Measurements from ENCODE around the gene IQSEC1. TPM values are rescaled to one million over a fixed set of nuclear protein-coding genes. Genes with fewer than 3 reads are reported as not detected.
A peak's percentile ranks its signal among the peaks of the same experiment; 100 is the strongest.

The IQSEC1 gene
- total RNA-seq, 2 experiments from 2014 or later = 38.6 to 39.3 TPM

GRCh38 chr3:13047296-13048165 is 25.7 kb downstream of the IQSEC1 start:
- Mint-ChIP-seq H3K27me3 (ENCODE audit: low read depth) (no peaks in the 10 kb centered on the region), H3K4me3 (no peak overlapping the region), H3K4me1 (ENCODE audit: low read depth) (peaks cover 12% of the 10 kb centered on the region), H3K27ac (no peak overlapping the region), H3K9me3 (no peaks in the 10 kb centered on the region), H3K36me3 (ENCODE audit: low read depth) (no peaks in the 10 kb centered on the region)
- intact Hi-C loops (cut with micrococcal nuclease) = no loop called here
- CTCF ChIA-PET = interaction anchor here (0.6 to 1.2 kb wide), 4 partner anchors 17 to 59 kb away, joined by 3 to 5 read pairs (median 4); no protein-coding TSS in a partner anchor
- no peak for DNase-seq

GRCh38 chr3:13046569-13047274 is 26.5 kb downstream of the IQSEC1 start:
- CTCF ChIA-PET = interaction anchor here (0.6 to 1.2 kb wide), 5 partner anchors 33 to 73 kb away, joined by 3 to 5 read pairs (median 4); no protein-coding TSS in a partner anchor
- H3K27ac Mint-ChIP-seq = no peak overlapping the region
- DNase-seq = no peak
- H3K27me3 Mint-ChIP-seq (ENCODE audit: low read depth) = no peaks in the 10 kb centered on the region
- H3K4me3 Mint-ChIP-seq = no peak overlapping the region
- peaks cover 12% of the 10 kb centered on the region for H3K4me1 Mint-ChIP-seq (ENCODE audit: low read depth)
- intact Hi-C loops (cut with micrococcal nuclease) = no loop called here
- H3K9me3 Mint-ChIP-seq = no peaks in the 10 kb centered on the region
- H3K36me3 Mint-ChIP-seq (ENCODE audit: low read depth) = no peaks in the 10 kb centered on the region

GRCh38 chr3:13045904-13046568 is 27.2 kb downstream of the IQSEC1 start:
- Mint-ChIP-seq H3K36me3 (ENCODE audit: low read depth) (no peaks in the 10 kb centered on the region), H3K27me3 (ENCODE audit: low read depth) (no peaks in the 10 kb centered on the region), H3K4me1 (ENCODE audit: low read depth) (peaks cover 12% of the 10 kb centered on the region), H3K4me3 (no peak overlapping the region), H3K9me3 (no peaks in the 10 kb centered on the region), H3K27ac (no peak overlapping the region)
- CTCF ChIA-PET = interaction anchor here (0.6 to 1.2 kb wide), 3 partner anchors 32 to 73 kb away, joined by 3 to 5 read pairs (median 4); no protein-coding TSS in a partner anchor
- DNase-seq = peak; percentile 35
- intact Hi-C loops (cut with micrococcal nuclease) = no loop called here

DNA sequence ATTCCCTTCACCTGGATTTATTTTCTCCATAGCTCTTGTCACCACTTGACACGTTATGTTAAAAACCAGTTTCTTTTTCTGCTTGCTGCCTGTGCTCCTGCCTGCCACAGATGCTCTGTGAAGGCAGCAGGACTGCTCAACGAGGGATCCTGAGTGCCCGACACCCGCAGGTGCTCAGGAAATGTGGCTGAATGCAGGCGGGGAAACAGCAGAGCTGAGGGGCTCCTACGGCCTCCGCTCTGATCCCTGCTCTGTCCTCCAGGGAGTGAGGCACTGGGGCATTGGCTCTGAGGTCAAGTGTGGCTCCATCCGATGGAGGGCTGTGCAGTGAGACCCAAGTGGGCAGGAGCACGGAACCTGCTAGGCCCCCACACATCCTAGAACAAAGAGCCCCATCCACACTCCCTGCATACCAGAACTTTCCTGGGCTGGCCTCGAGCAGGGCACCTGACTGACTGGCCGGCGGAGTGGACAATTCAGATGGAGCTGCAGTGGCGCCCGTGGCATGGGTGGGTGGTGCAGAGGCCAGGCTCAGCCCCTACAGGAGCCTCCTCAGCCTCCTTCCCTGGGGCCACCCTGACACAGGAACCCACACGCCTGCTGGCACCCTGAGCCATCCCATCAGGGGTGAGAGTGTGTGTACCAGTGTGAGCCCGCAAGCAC is 27.9 kb downstream of the IQSEC1 start:
- no peaks in the 10 kb centered on the region for H3K36me3 Mint-ChIP-seq (ENCODE audit: low read depth)
- no peaks in the 10 kb centered on the region for H3K9me3 Mint-ChIP-seq
- intact Hi-C loops (cut with micrococcal nuclease) = no loop called here
- no peaks in the 10 kb centered on the region for H3K27me3 Mint-ChIP-seq (ENCODE audit: low read depth)
- H3K4me3 Mint-ChIP-seq = no peak overlapping the region
- no peak overlapping the region for H3K27ac Mint-ChIP-seq
- peaks cover 17% of the 10 kb centered on the region for H3K4me1 Mint-ChIP-seq (ENCODE audit: low read depth)
- CTCF ChIA-PET = no interaction called here
- DNase-seq = no peak

- Mint-ChIP-seq H3K36me3 (ENCODE audit: low read depth) (no peaks in the 10 kb centered on the region), H3K4me3 (no peak overlapping the region), H3K27ac (no peak overlapping the region), H3K4me1 (ENCODE audit: low read depth) (peaks cover 22% of the 10 kb centered on the region), H3K9me3 (no peaks in the 10 kb centered on the region), H3K27me3 (ENCODE audit: low read depth) (no peaks in the 10 kb centered on the region)
- intact Hi-C loops (cut with micrococcal nuclease) = no loop called here
- CTCF ChIA-PET = no interaction called here
- DNase-seq = no peak
Observed at GRCh38 chr3:13044496-13045240, 28.6 kb downstream of the IQSEC1 start.

DNA sequence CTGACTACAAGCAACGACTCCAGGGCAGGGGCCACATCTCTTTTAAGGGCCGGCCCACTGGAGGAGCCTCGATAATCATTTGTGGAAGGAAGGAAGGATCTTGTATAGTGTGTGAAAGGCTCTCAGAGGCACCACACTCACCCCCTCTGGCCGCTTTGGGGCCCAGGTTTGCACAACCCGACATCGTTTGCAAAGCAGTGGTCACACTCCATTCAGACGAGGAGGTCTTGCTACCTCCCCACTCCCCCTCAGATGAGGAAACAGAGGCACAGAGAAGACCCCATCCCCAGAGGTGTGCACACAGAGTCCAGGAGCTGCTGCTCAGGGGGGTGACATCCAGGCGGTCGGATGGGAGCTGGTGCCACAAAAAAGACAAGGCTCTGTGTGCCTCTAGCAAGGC is 29.6 kb downstream of the IQSEC1 start:
- no peak for DNase-seq
- Mint-ChIP-seq H3K4me3 (no peak overlapping the region), H3K36me3 (ENCODE audit: low read depth) (no peaks in the 10 kb centered on the region), H3K27ac (no peak overlapping the region), H3K27me3 (ENCODE audit: low read depth) (no peaks in the 10 kb centered on the region), H3K9me3 (no peaks in the 10 kb centered on the region), H3K4me1 (ENCODE audit: low read depth) (peaks cover 22% of the 10 kb centered on the region)
- CTCF ChIA-PET = no interaction called here
- intact Hi-C loops (cut with micrococcal nuclease) = no loop called here

DNA sequence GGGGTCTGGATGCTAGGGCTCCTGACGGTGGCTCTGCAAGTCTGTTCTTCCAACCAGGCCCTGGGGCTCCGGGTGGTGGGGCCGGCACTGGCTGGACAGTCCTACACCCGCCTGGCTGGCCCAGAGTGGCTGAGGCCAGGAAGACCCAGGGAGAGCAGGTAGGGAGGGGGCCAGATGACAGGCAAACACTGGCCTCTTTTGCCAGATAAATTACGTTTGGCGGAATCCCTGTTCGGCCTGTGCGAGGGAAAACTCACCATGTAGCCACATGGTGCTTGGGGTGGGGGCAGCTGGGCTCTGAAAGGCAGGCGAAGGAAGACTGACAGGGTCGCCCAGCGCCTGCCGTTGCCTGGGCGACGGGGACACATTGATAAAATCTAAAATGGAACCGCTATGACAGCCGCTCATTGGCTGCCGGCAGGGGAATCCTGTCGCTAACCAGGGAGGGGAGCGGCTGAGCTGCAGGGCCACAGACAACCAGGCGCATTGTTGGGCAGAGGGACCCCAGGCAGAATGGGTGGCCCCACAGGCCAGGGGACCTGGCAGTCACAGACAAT is 30.4 kb downstream of the IQSEC1 start:
- no peaks in the 10 kb centered on the region for H3K36me3 Mint-ChIP-seq (ENCODE audit: low read depth)
- CTCF ChIA-PET = no interaction called here
- no peaks in the 10 kb centered on the region for H3K9me3 Mint-ChIP-seq
- no peaks in the 10 kb centered on the region for H3K27me3 Mint-ChIP-seq (ENCODE audit: low read depth)
- intact Hi-C loops (cut with micrococcal nuclease) = no loop called here
- peaks cover 22% of the 10 kb centered on the region for H3K4me1 Mint-ChIP-seq (ENCODE audit: low read depth)
- no peak overlapping the region for H3K27ac Mint-ChIP-seq
- no peak for DNase-seq
- no peak overlapping the region for H3K4me3 Mint-ChIP-seq

DNA sequence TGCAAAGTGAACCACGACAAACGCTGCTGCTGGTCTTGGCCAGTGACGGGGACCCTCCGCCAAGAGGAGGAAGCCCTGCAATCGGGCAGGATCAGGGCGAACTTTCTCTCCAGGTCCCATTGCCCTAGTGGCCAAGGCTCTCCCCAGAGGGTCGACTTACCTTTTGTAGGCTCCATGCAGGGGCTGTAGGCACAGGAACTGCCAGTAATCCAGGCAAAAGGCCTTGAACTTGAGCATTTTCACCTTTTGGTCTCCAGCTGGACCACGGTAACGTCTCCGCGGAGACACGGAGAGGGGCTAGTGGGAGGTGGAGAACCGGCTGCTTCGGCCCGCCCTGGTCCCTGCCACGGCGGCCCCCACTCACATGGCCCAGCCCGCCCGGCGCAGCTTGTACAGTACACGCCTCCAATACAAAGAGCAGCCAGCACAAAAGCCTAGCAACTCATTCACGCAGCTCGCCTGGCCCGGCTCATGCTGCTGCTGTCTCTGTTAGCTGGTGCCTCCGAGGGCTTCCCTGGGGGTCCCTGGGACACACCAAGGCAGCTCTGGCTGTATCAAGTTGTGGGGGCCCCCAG is 31.0 kb downstream of the IQSEC1 start:
- DNase-seq = no peak
- Mint-ChIP-seq H3K4me1 (ENCODE audit: low read depth) (peaks cover 22% of the 10 kb centered on the region), H3K36me3 (ENCODE audit: low read depth) (no peaks in the 10 kb centered on the region), H3K27me3 (ENCODE audit: low read depth) (no peaks in the 10 kb centered on the region), H3K9me3 (no peaks in the 10 kb centered on the region), H3K27ac (no peak overlapping the region), H3K4me3 (no peak overlapping the region)
- CTCF ChIA-PET = no interaction called here
- intact Hi-C loops (cut with micrococcal nuclease) = no loop called here

GRCh38 chr3:13041113-13041776 is 32.0 kb downstream of the IQSEC1 start:
- CTCF ChIA-PET = no interaction called here
- Mint-ChIP-seq H3K36me3 (ENCODE audit: low read depth) (no peaks in the 10 kb centered on the region), H3K4me3 (no peak overlapping the region), H3K27me3 (ENCODE audit: low read depth) (no peaks in the 10 kb centered on the region), H3K4me1 (ENCODE audit: low read depth) (peaks cover 16% of the 10 kb centered on the region), H3K9me3 (no peaks in the 10 kb centered on the region), H3K27ac (no peak overlapping the region)
- intact Hi-C loops (cut with micrococcal nuclease) = no loop called here
- no peak for DNase-seq

DNA sequence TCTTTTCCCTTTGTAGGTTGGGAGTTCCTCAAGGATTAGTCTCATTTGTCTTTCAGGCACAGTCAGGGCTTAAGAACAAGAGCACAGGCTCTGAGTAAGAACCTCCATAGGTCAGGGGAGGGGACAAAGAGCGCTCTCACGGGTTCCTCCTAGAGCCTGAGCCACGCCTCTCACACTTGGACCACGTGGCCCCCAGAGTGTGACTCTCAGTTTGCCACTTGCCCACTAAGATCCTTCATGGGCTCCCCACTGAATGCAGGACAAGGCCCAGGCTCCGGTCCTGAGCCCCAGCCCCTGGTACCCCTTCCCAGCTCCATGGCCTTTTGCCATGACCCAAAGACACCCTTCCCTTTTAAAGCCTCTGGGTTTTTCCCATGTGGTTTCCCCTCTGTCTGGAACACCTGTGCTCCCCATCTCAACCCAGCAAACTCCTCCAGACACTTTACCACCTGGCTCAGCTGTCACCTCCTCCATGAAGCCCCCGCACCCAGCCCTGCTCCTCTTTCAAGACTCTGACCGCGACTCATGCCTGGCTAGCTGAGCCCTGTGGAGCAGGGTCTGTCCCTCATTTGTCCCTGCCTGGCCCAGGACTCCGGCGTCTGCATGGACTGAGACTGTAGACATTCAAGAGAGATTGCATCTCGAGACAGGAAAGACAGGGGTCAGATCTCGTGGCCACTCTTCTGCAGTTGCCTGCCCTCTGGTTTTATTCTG is 32.7 kb downstream of the IQSEC1 start:
- CTCF ChIA-PET = no interaction called here
- Mint-ChIP-seq H3K27ac (no peak overlapping the region), H3K4me1 (ENCODE audit: low read depth) (peaks cover 10% of the 10 kb centered on the region), H3K4me3 (no peak overlapping the region), H3K27me3 (ENCODE audit: low read depth) (no peaks in the 10 kb centered on the region), H3K36me3 (ENCODE audit: low read depth) (no peaks in the 10 kb centered on the region), H3K9me3 (no peaks in the 10 kb centered on the region)
- DNase-seq = peak; percentile 75
- intact Hi-C loops (cut with micrococcal nuclease) = loop anchor here (1.0 kb wide), 1 partner anchor 25 kb away; no protein-coding TSS in a partner anchor

Measured in activated naive CD4-positive, alpha-beta T cell treated with anti-CD3 and anti-CD28 coated beads for 36 hours (primary cell).